Stimulated activated CD8-positive, alpha-beta memory T cell treated with anti-CD3 and anti-CD28 coated beads, Interleukin-15, amount 100 ng/mL, for 48 hours (primary cell): ENCODE measurements around the gene FXYD3.
A peak's percentile ranks its signal among the peaks of the same experiment; 100 is the strongest.
"Not testable (repeated sequence)": the region's sequence is repeated elsewhere in the genome, so short reads cannot be mapped to it uniquely, and the experiment has no call there.

Experiments
- DNase-seq, 2 donors: peaks; one replicate each; pipeline ENCODE4 v3.0.0-alpha.2; 2020; ENCODE audit warnings: low read depth in 2 of 2

The FXYD3 gene

GRCh38 chr19:35124098-35125060, 8.8 kb downstream of the FXYD3 start:
- peak; percentile 79 to 81 for DNase-seq

- no peak for DNase-seq
Measured at GRCh38 chr19:35125270-35125717, 9.7 kb downstream of the FXYD3 start.

GRCh38 chr19:35125749-35126623, 10.4 kb downstream of the FXYD3 start:
- DNase-seq: no peak

- no peak for DNase-seq
Measured at GRCh38 chr19:35126624-35126959, 11.0 kb downstream of the FXYD3 start.

GRCh38 chr19:35127871-35128270, 12.2 kb downstream of the FXYD3 start:
- DNase-seq: no peak

GRCh38 chr19:35128398-35129057, 12.9 kb downstream of the FXYD3 start:
- no peak for DNase-seq

- DNase-seq: not testable (repeated sequence)
Measured at GRCh38 chr19:35129724-35130274, 14.2 kb downstream of the FXYD3 start.

GRCh38 chr19:35130761-35131720, 15.4 kb downstream of the FXYD3 start:
- DNase-seq: no peak

GRCh38 chr19:35132254-35132653, 16.6 kb downstream of the FXYD3 start:
- no peak for DNase-seq

- DNase-seq: no peak
Measured at GRCh38 chr19:35133826-35134225, 18.2 kb downstream of the FXYD3 start.

- no peak for DNase-seq
Measured at GRCh38 chr19:35134601-35135242, 19.1 kb downstream of the FXYD3 start, which contains the start of gene LGI4. Gene LGI4, minus strand, starts transcription at chr19:35135059. Its CDS starts 379 bp downstream, at chr19:35134680.

- peak; percentile 53 to 60 for DNase-seq
Measured at GRCh38 chr19:35135389-35135909, 19.8 kb downstream of the FXYD3 start.

GRCh38 chr19:35136231-35136630, 20.6 kb downstream of the FXYD3 start:
- DNase-seq: no peak

- DNase-seq: no peak
Measured at GRCh38 chr19:35136977-35137702, 21.5 kb downstream of the FXYD3 start.

- DNase-seq: no peak
Measured at GRCh38 chr19:35138305-35138892, 22.8 kb downstream of the FXYD3 start, which contains the start of gene FXYD1. Gene FXYD1, plus strand, starts transcription at chr19:35138824. Its CDS starts 1,256 bp downstream, at chr19:35140080.

- DNase-seq: no peak
Measured at GRCh38 chr19:35140207-35140961, 24.8 kb downstream of the FXYD3 start.

GRCh38 chr19:35140962-35141836, 25.6 kb downstream of the FXYD3 start:
- DNase-seq: peak; percentile 95 to 96
